Tibial nerve (tissue), 4 donors: Measurements from ENCODE around the gene CEACAM4. TPM values are rescaled to one million over a fixed set of nuclear protein-coding genes. Genes with fewer than 3 reads are reported as not detected.

Experiments
- DNase-seq, 2 donors: peaks; one replicate each; pipeline ENCODE4 v3.0.0-alpha.2; 2019; ENCODE audit warnings: low spot score in 2 of 2
- H3K27ac ChIP-seq, 4 donors: fragments of 200-600 bp; sonication (generic) in 3 of 4; one replicate each; pipeline ENCODE4 v1.5.1; 2017 to 2019; ENCODE audit warnings: mild to moderate bottlenecking in 1 of 4
- H3K27me3 ChIP-seq, 2 donors: fragments of 200-600 bp; sonication (generic) in 1 of 2; one replicate each; pipeline versions ENCODE4 v1.5.1 to v1.6.0; 2017 to 2019
- H3K36me3 ChIP-seq, 3 donors: fragments of 200-600 bp; sonication (generic); one replicate each; pipeline ENCODE4 v1.5.1; 2018 to 2019
- H3K4me1 ChIP-seq, 4 donors: fragments of 200-600 bp; sonication (generic) in 3 of 4; one replicate each; pipeline ENCODE4 v1.5.1; 2017 to 2019
- H3K4me3 ChIP-seq, 4 donors: fragments of 200-600 bp; sonication (generic) in 3 of 4; one replicate each; pipeline ENCODE4 v1.5.1; 2017 to 2019; ENCODE audit warnings: mild to moderate bottlenecking in 1 of 4, moderate library complexity in 1 of 4
- H3K9me3 ChIP-seq, 4 donors: fragments of 200-600 bp; sonication (generic) in 3 of 4; one replicate each; pipeline ENCODE4 v1.5.1; 2017 to 2019
- CTCF ChIP-seq, 5 experiments: fragments of 200-600 bp in 3 of 5; fragments of 450-650 bp in 2 of 5; sonication (generic) in 3 of 5; IDR thresholded peaks; one replicate each; pipeline ENCODE4 v1.5.1; 2016 to 2019; ENCODE audit warnings: antibody characterized with exemption in 5 of 5, mild to moderate bottlenecking in 3 of 5, moderate library complexity in 2 of 5
- EP300 ChIP-seq, 2 donors: sonication (generic); formaldehyde crosslinking; IDR thresholded peaks; one replicate each; pipeline ENCODE4 v1.6.1; 2017; ENCODE audit warnings: antibody characterized with exemption in 2 of 2, mild to moderate bottlenecking in 1 of 2
- POLR2A ChIP-seq, 2 donors: fragments of 450-650 bp; IDR thresholded peaks; one replicate each; pipeline ENCODE4 v1.6.1; 2017; ENCODE audit warnings: antibody characterized with exemption in 2 of 2, mild to moderate bottlenecking in 2 of 2, moderate library complexity in 2 of 2
- WGBS, 2 donors: methylation state at CpG; one replicate each; pipeline ENCODE4 v1.1.5; 2018; 5-methylcytosine and 5-hydroxymethylcytosine counted together
- small RNA-seq: library from RNA; depleted of rRNA; stranded (forward); fragments of <200 nt; gene quantifications from one replicate; pipeline ENCODE3, GENCODE V24; 2016
- total RNA-seq, 4 donors: library from RNA; depleted of rRNA; stranded (reverse); fragments of >200 nt; gene quantifications; one replicate each; pipeline ENCODE4 v1.1.0, GENCODE V29; 2016

CEACAM4 gene
- total RNA-seq, 4 donors from 2014 or later: 0.60 to 1.7 (median 1.6) TPM; not detected in 1

- no peaks in the 10 kb centered on the region for H3K36me3 ChIP-seq
- no peak overlapping the region for H3K4me3 ChIP-seq
- DNase-seq: no peak
- H3K27me3 ChIP-seq: peaks cover 0 to 16% of the 10 kb centered on the region in 2 donors
- H3K27ac ChIP-seq: no peak overlapping the region
- H3K4me1 ChIP-seq: peaks cover 0 to under 1% (median 0%) of the 10 kb centered on the region in 4 donors
- TF ChIP-seq EP300 (IDR thresholded peaks at IDR 0.05) (no peak), CTCF (IDR thresholded peaks at IDR 0.05) (no peak), POLR2A (IDR thresholded peaks at IDR 0.05) (no peak)
- peaks cover 0 to 4% (median 2%) of the 10 kb centered on the region in 4 donors for H3K9me3 ChIP-seq
- WGBS, 2 donors: 47 to 60% methylated on average over 3 of the region's 3 CpGs
These were observed 56.7 kb downstream of the CEACAM4 start for GRCh38 chr19:41570179-41570578.

GRCh38 chr19:41569481-41570150, 57.3 kb downstream of the CEACAM4 start:
- DNase-seq: no peak
- Histone ChIP-seq H3K9me3 (peaks cover 0 to 4% (median 2%) of the 10 kb centered on the region in 4 donors), H3K36me3 (no peaks in the 10 kb centered on the region), H3K27ac (no peak overlapping the region), H3K27me3 (peaks cover 0 to 21% of the 10 kb centered on the region in 2 donors), H3K4me1 (peaks cover 0 to 6% (median 0%) of the 10 kb centered on the region in 4 donors), H3K4me3 (no peak overlapping the region)
- 57 to 63% methylated on average over 11 of the region's 11 CpGs for WGBS, 2 donors
- TF ChIP-seq POLR2A (IDR thresholded peaks at IDR 0.05) (no peak), CTCF (IDR thresholded peaks at IDR 0.05) (no peak), EP300 (IDR thresholded peaks at IDR 0.05) (no peak)

Small RNA genes within 50 kb of the gene (small RNA-seq; reads per million reads assigned to genes)
- not detected for gene AC243960.4

Other genes starting within 250 kb of the CEACAM4 start
- 10 to 100 TPM; 14.0 to 21.3 (median 19.8) TPM for gene EXOSC5, start 229.7 kb downstream of the CEACAM4 start, total RNA-seq
- gene BCKDHA, start 229.3 kb downstream of the CEACAM4 start, total RNA-seq: 10 to 100 TPM; 48.6 to 61.4 (median 54.2) TPM
- gene B3GNT8, start 199.7 kb downstream of the CEACAM4 start, total RNA-seq: 1 to 10 TPM; 3.8 to 9.0 (median 5.7) TPM
- gene DMAC2, start 187.2 kb downstream of the CEACAM4 start, total RNA-seq: 10 to 100 TPM; 28.8 to 38.7 (median 35.7) TPM
- gene ERICH4, start 183.9 kb downstream of the CEACAM4 start, total RNA-seq: not detected
- gene CEACAM21, start 50.9 kb downstream of the CEACAM4 start, total RNA-seq: 1 to 10 TPM in 1 of 4 donors, under 1 TPM in 2, not detected in 1; 0.60 to 2.2 (median 0.87) TPM
- not detected for gene CEACAM7, start 61.2 kb upstream of the CEACAM4 start, total RNA-seq
- not detected for gene CEACAM5, start 81.6 kb upstream of the CEACAM4 start, total RNA-seq
- not detected for gene CEACAM6, start 128.5 kb upstream of the CEACAM4 start, total RNA-seq
- 1 to 10 TPM in 1 of 4 donors, not detected in 3; 1.0 TPM for gene CEACAM3, start 169.5 kb upstream of the CEACAM4 start, total RNA-seq
- not detected for gene LYPD4, start 217.6 kb upstream of the CEACAM4 start, total RNA-seq
- gene DMRTC2, start 218.0 kb upstream of the CEACAM4 start, total RNA-seq: not detected
- gene RPS19, start 233.2 kb upstream of the CEACAM4 start, total RNA-seq: 1,000 to 10,000 TPM in 2 of 4 donors, 100 to 1,000 TPM in 2; 835 to 1,204 (median 1,038) TPM